K562 (cell line): ENCODE measurements around the gene CHRNA9. TPM values are rescaled to one million over a fixed set of nuclear protein-coding genes. Genes with fewer than 3 reads are reported as not detected.

ENCODE experiments used
- ESRRB ChIP-seq: fragments of 250-450 bp; sonication (Bioruptor Pico); IDR thresholded peaks from 2 replicates; pipeline ENCODE4 v1.5.0; 2020; ENCODE audit warnings: mild to moderate bottlenecking, moderate library complexity, borderline replicate concordance
- HDAC1 ChIP-seq, 2 experiments: fragments of 450-650 bp; IDR thresholded peaks; 2 replicates each; pipeline ENCODE4 v1.6.1; 2016 to 2017; ENCODE audit warnings: inconsistent platforms in 1 of 2, mild to moderate bottlenecking in 1 of 2, moderate library complexity in 1 of 2
- HMG20A ChIP-seq: fragments of 450-650 bp; formaldehyde crosslinking; conservative IDR thresholded peaks from 2 replicates; pipeline ENCODE4 v1.4.0; 2020; ENCODE audit warnings: mild to moderate bottlenecking, mixed read lengths
- MCM3 ChIP-seq: fragments of 450-650 bp; IDR thresholded peaks from 2 replicates; pipeline ENCODE4 v1.6.1; 2016
- MYNN ChIP-seq, 2 experiments: sonication (generic); formaldehyde crosslinking in 1 of 2; IDR thresholded peaks; 2 replicates each; pipeline versions ENCODE4 v1.5.0 to v1.6.1; 2016 to 2020; ENCODE audit warnings: antibody characterized with exemption in 1 of 2, missing genetic modification reagents in 1 of 2
- NCOA4 ChIP-seq: fragments of 450-650 bp; IDR thresholded peaks from 2 replicates; pipeline ENCODE4 v1.6.1; 2018; ENCODE audit warnings: mild to moderate bottlenecking; ENCODE audit not compliant: partially characterized antibody
- PBX2 ChIP-seq, 2 experiments: IDR thresholded peaks in 1 of 2; conservative IDR thresholded peaks in 1 of 2; 2 replicates each; pipeline ENCODE4 v1.6.1; 2016; ENCODE audit warnings: low read depth in 2 of 2, mild to moderate bottlenecking in 1 of 2, missing compliant biosample characterization in 1 of 2, missing genetic modification characterization in 1 of 2, moderate library complexity in 1 of 2
- PHF20 ChIP-seq: fragments of 450-650 bp; IDR thresholded peaks from 2 replicates; pipeline ENCODE4 v1.6.1; 2018; ENCODE audit not compliant: partially characterized antibody
- RBFOX2 ChIP-seq: fragments of 200-400 bp; formaldehyde crosslinking; IDR thresholded peaks from 2 replicates; pipeline ENCODE4 v1.6.1; 2017; ENCODE audit warnings: low read depth, mild to moderate bottlenecking, low read length, moderate library complexity
- SMAD2 ChIP-seq: fragments of 150-350 bp; IDR thresholded peaks from 2 replicates; pipeline ENCODE4 v1.6.1; 2014; ENCODE audit warnings: low read depth, mild to moderate bottlenecking, low read length
- ZNF197 ChIP-seq: fragments of 200-800 bp; sonication (Bioruptor generic); IDR thresholded peaks from 2 replicates; pipeline ENCODE4 v1.6.1; 2016; ENCODE audit warnings: low read depth, missing genetic modification characterization, missing compliant biosample characterization
- ZNF407 ChIP-seq: fragments of 450-650 bp; IDR thresholded peaks from 2 replicates; pipeline ENCODE4 v1.6.1; 2016; ENCODE audit warnings: low read depth
- polyA plus RNA-seq, 8 experiments: library from polyadenylated mRNA; depleted of rRNA in 4 of 8; stranded (reverse) in 5 of 8; unstranded in 3 of 8; fragments of >200 nt; fragmentation: Nextera tagmentation in 2 of 8; fragmentation: Illumina TruSeq in 1 of 8; extraction: Ambion mirVana in 2 of 8; extraction: Trizol in 1 of 8; gene quantifications; 2 replicates each; pipeline versions ENCODE4 v1.2.1 to v1.2.3, GENCODE V29; 2011 to 2014; ENCODE audit warnings: inconsistent platforms in 1 of 8, missing spikeins in 1 of 8
- total RNA-seq, 7 experiments: library from RNA; depleted of rRNA in 6 of 7; stranded (reverse); fragments of >200 nt in 6 of 7; fragmentation: Illumina TruSeq in 2 of 7; extraction: Trizol in 2 of 7; gene quantifications; 2 replicates each; pipeline versions ENCODE4 v1.2.1 to v1.2.3, GENCODE V29; 2011 to 2021; ENCODE audit warnings: low replicate concordance in 1 of 7
- TF ChIP-seq, protein P1 (sequence below): fragments of 450-650 bp; formaldehyde crosslinking; IDR thresholded peaks from 2 replicates; pipeline ENCODE4 v1.4.0; 2022; ENCODE audit warnings: mild to moderate bottlenecking, moderate library complexity
- TF ChIP-seq, protein P2 (sequence below), 3 experiments: IDR thresholded peaks in 2 of 3; conservative IDR thresholded peaks in 1 of 3; 2 replicates each; pipeline ENCODE4 v1.5.1; 2011 to 2012; ENCODE audit warnings: low read length in 3 of 3, mild to moderate bottlenecking in 3 of 3, control low read depth in 2 of 3, improper control_type of control experiment in 1 of 3, inconsistent platforms in 1 of 3, low read depth in 1 of 3, mixed read lengths in 1 of 3, moderate library complexity in 1 of 3; ENCODE audit not compliant: insufficient read depth in 2 of 3

The CHRNA9 gene
- total and polyA plus RNA-seq, 9 of the 15 experiments (the other 6 are each of a cell fraction or from before 2014, with no cell fraction given), result not detected

GRCh38 chr4:40292313-40292759, 42.8 kb upstream of the CHRNA9 start (continued):
- TF ChIP-seq ZNF407 (no peak), MYNN (IDR thresholded peaks at IDR 0.05) (no peak), MYNN (CRISPR knock-in tag; IDR thresholded peaks at IDR 0.05) (no peak), MCM3 (no peak), ZNF197 (CRISPR knock-in tag) (no peak), NCOA4 (no peak), HMG20A (no peak), ESRRB (CRISPR knock-in tag) (no peak), RBFOX2 (no peak), PHF20 (no peak), SMAD2 (no peak), HDAC1 (IDR thresholded peaks at IDR 0.05) (peak in 1 of 2 experiments; percentile 86; a peak in 2 of 4 replicates), PBX2 (CRISPR knock-in tag; IDR thresholded peaks at IDR 0.05; ENCODE audit: low read depth) (0 out of 2 replicates have a peak, but pooled peaks have one; percentile 31), PBX2 (tag; conservative IDR thresholded peaks at IDR 0.05; ENCODE audit: low read depth) (peak; percentile 60; the same call in 1 of the 2 replicates)
- TF ChIP-seq, protein P1, sequence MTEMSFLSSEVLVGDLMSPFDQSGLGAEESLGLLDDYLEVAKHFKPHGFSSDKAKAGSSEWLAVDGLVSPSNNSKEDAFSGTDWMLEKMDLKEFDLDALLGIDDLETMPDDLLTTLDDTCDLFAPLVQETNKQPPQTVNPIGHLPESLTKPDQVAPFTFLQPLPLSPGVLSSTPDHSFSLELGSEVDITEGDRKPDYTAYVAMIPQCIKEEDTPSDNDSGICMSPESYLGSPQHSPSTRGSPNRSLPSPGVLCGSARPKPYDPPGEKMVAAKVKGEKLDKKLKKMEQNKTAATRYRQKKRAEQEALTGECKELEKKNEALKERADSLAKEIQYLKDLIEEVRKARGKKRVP (CRISPR knock-in tag), result peak; percentile 74; the same call in 1 of the 2 replicates
- TF ChIP-seq, protein P2, sequence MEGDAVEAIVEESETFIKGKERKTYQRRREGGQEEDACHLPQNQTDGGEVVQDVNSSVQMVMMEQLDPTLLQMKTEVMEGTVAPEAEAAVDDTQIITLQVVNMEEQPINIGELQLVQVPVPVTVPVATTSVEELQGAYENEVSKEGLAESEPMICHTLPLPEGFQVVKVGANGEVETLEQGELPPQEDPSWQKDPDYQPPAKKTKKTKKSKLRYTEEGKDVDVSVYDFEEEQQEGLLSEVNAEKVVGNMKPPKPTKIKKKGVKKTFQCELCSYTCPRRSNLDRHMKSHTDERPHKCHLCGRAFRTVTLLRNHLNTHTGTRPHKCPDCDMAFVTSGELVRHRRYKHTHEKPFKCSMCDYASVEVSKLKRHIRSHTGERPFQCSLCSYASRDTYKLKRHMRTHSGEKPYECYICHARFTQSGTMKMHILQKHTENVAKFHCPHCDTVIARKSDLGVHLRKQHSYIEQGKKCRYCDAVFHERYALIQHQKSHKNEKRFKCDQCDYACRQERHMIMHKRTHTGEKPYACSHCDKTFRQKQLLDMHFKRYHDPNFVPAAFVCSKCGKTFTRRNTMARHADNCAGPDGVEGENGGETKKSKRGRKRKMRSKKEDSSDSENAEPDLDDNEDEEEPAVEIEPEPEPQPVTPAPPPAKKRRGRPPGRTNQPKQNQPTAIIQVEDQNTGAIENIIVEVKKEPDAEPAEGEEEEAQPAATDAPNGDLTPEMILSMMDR (IDR thresholded peaks at IDR 0.05 in 2 of 3, conservative IDR thresholded peaks at IDR 0.05 in 1 of 3; ENCODE audit: insufficient read depth in 2 of 3, low read depth in 1 of 3, low read length in 3 of 3), result no peak
